GM21786 (cell line): ENCODE results near the gene GNGT1.
A peak's percentile ranks its signal among the peaks of the same experiment; 100 is the strongest.

Source experiments
- ATAC-seq: cut with Tn5 transposase; IDR thresholded peaks from one replicate; pipeline ENCODE4 v1.9.1; 2021; ENCODE audit not compliant: unreplicated experiment

Gene GNGT1

GRCh38 chr7:93938293-93938692, 31.9 kb downstream of the GNGT1 start:
- ATAC-seq: no peak

- ATAC-seq: no peak
Observed at GRCh38 chr7:93941945-93942344, 35.6 kb downstream of the GNGT1 start.

- no peak for ATAC-seq
Observed at GRCh38 chr7:93943816-93944540, 37.6 kb downstream of the GNGT1 start.

GRCh38 chr7:93944673-93945072, 38.3 kb downstream of the GNGT1 start:
- no peak for ATAC-seq

GRCh38 chr7:93945083-93945482, 38.7 kb downstream of the GNGT1 start:
- no peak for ATAC-seq

- no peak for ATAC-seq
Observed at GRCh38 chr7:93945756-93946535, 39.6 kb downstream of the GNGT1 start.

GRCh38 chr7:93948106-93948505, 41.7 kb downstream of the GNGT1 start:
- ATAC-seq: no peak

- ATAC-seq: no peak
Observed at GRCh38 chr7:93948873-93949272, 42.5 kb downstream of the GNGT1 start.

GRCh38 chr7:93949423-93949822, 43.1 kb downstream of the GNGT1 start:
- ATAC-seq: no peak

- ATAC-seq: peak; percentile 76
Observed at GRCh38 chr7:93955304-93955703, 48.9 kb downstream of the GNGT1 start.

- ATAC-seq: peak; percentile 41
Observed at GRCh38 chr7:93957767-93958166, 51.4 kb downstream of the GNGT1 start.

GRCh38 chr7:93958216-93958615, 51.8 kb downstream of the GNGT1 start:
- ATAC-seq: no peak

- no peak for ATAC-seq
Observed at GRCh38 chr7:93958651-93959050, 52.3 kb downstream of the GNGT1 start.
